GM23338 (cell line): ENCODE results near the gene ZNF780B. TPM values are rescaled to one million over a fixed set of nuclear protein-coding genes. Genes with fewer than 3 reads are reported as not detected.

ENCODE experiments used
- ATAC-seq: fragments of 200-7000 bp; cut with Tn5 transposase; 3 replicates; pipeline ENCODE4 v1.9.1; 2020
- DNase-seq: peaks from one replicate; pipeline ENCODE4 v3.0.0-alpha.2; 2015; ENCODE audit warnings: low spot score
- H2AFZ ChIP-seq: fragments of 200-600 bp; sonication (generic); 2 replicates; pipeline ENCODE4 v1.8.0; 2016; ENCODE audit warnings: antibody characterized with exemption, mild to moderate bottlenecking, moderate library complexity
- H3F3A ChIP-seq: fragments of 200-600 bp; sonication (generic); replicated peaks from 2 replicates; pipeline ENCODE4 v1.8.0; 2017; ENCODE audit warnings: antibody characterized with exemption, mixed run types, low read depth
- H3K27ac ChIP-seq: fragments of 200-600 bp; sonication (generic); 2 replicates; pipeline ENCODE4 v1.6.1; 2016; ENCODE audit warnings: low read depth
- H3K27me3 ChIP-seq: fragments of 200-600 bp; sonication (generic); 2 replicates; pipeline ENCODE4 v1.8.0; 2016; ENCODE audit warnings: mild to moderate bottlenecking, mixed run types, moderate library complexity; ENCODE audit not compliant: insufficient read depth
- H3K36me3 ChIP-seq: fragments of 200-600 bp; sonication (generic); 2 replicates; pipeline ENCODE4 v1.8.0; 2016; ENCODE audit warnings: mild to moderate bottlenecking; ENCODE audit not compliant: insufficient read depth
- H3K4me1 ChIP-seq: fragments of 200-600 bp; sonication (generic); 2 replicates; pipeline ENCODE4 v1.8.0; 2016; ENCODE audit warnings: mild to moderate bottlenecking, moderate library complexity; ENCODE audit not compliant: insufficient read depth
- H3K4me2 ChIP-seq: fragments of 200-600 bp; sonication (generic); 2 replicates; pipeline ENCODE4 v1.7.1; 2017; ENCODE audit warnings: mixed run types
- H3K4me3 ChIP-seq: fragments of 200-600 bp; sonication (generic); 2 replicates; pipeline ENCODE4 v1.6.1; 2016; ENCODE audit warnings: mixed run types
- H3K79me2 ChIP-seq: fragments of 200-600 bp; sonication (generic); replicated peaks from 2 replicates; pipeline ENCODE4 v1.8.0; 2017; ENCODE audit warnings: mild to moderate bottlenecking; ENCODE audit not compliant: insufficient read depth
- H3K9me2 ChIP-seq: fragments of 200-600 bp; sonication (generic); 2 replicates; pipeline ENCODE4 v1.8.0; 2017; ENCODE audit not compliant: insufficient read depth
- H4K20me1 ChIP-seq: fragments of 200-600 bp; sonication (generic); replicated peaks from 2 replicates; pipeline ENCODE4 v1.8.0; 2017; ENCODE audit warnings: mild to moderate bottlenecking; ENCODE audit not compliant: insufficient read depth
- H3K27ac Mint-ChIP-seq: 2 replicates; pipeline ENCODE4 v1.8.0; 2020; ENCODE audit warnings: inconsistent platforms, mild to moderate bottlenecking, moderate library complexity, mixed read lengths
- H3K27me3 Mint-ChIP-seq: 3 replicates; pipeline ENCODE4 v1.8.0; 2022; ENCODE audit warnings: low read depth, mild to moderate bottlenecking, moderate library complexity, mixed read lengths, inconsistent platforms; ENCODE audit not compliant: insufficient read depth, poor library complexity
- H3K36me3 Mint-ChIP-seq: 3 replicates; pipeline ENCODE4 v1.8.0; 2021; ENCODE audit warnings: low read depth, mild to moderate bottlenecking, inconsistent platforms, moderate library complexity, mixed read lengths
- H3K4me1 Mint-ChIP-seq: 3 replicates; pipeline ENCODE4 v1.8.0; 2020; ENCODE audit warnings: mild to moderate bottlenecking, inconsistent platforms, mixed read lengths
- H3K4me3 Mint-ChIP-seq: 3 replicates; pipeline ENCODE4 v1.8.0; 2021; ENCODE audit warnings: moderate library complexity, mild to moderate bottlenecking, inconsistent platforms, mixed read lengths
- H3K9me3 Mint-ChIP-seq: 3 replicates; pipeline ENCODE4 v1.8.0; 2020; ENCODE audit warnings: moderate library complexity, mild to moderate bottlenecking, inconsistent platforms, mixed read lengths
- CREB1 ChIP-seq: fragments of 250-450 bp; sonication (Bioruptor Pico); IDR thresholded peaks from 2 replicates; pipeline ENCODE4 v1.5.0; 2020; ENCODE audit warnings: low read depth, mild to moderate bottlenecking, moderate library complexity
- EZH2 ChIP-seq: fragments of 200-600 bp; sonication (generic); IDR thresholded peaks from one replicate; pipeline ENCODE4 v1.8.0; 2017; ENCODE audit warnings: antibody characterized with exemption, mild to moderate bottlenecking, low read depth; ENCODE audit not compliant: unreplicated experiment
- EZH2phosphoT487 ChIP-seq: fragments of 200-600 bp; sonication (generic); IDR thresholded peaks from one replicate; pipeline ENCODE4 v1.8.1; 2018; ENCODE audit warnings: antibody characterized with exemption; ENCODE audit not compliant: unreplicated experiment
- JUNB ChIP-seq: IDR thresholded peaks from one replicate; pipeline ENCODE4 v1.6.1; 2016; ENCODE audit warnings: antibody characterized with exemption; ENCODE audit not compliant: unreplicated experiment
- NANOG ChIP-seq: IDR thresholded peaks from 2 replicates; pipeline ENCODE4 v1.6.1; 2016; ENCODE audit warnings: antibody characterized with exemption, borderline replicate concordance
- POLR2AphosphoS5 ChIP-seq: IDR thresholded peaks from 2 replicates; pipeline ENCODE4 v1.6.1; 2016; ENCODE audit warnings: antibody characterized with exemption, low read depth
- STAT1 ChIP-seq: IDR thresholded peaks from one replicate; pipeline ENCODE4 v1.6.1; 2016; ENCODE audit warnings: antibody characterized with exemption; ENCODE audit not compliant: unreplicated experiment
- ZNF114 ChIP-seq: fragments of 250-450 bp; sonication (Bioruptor Pico); IDR thresholded peaks from 2 replicates; pipeline ENCODE4 v1.5.0; 2020; ENCODE audit warnings: mild to moderate bottlenecking, moderate library complexity
- ZNF331 ChIP-seq: fragments of 250-450 bp; sonication (Bioruptor Pico); IDR thresholded peaks from 2 replicates; pipeline ENCODE4 v1.5.0; 2020; ENCODE audit warnings: low read depth, mild to moderate bottlenecking, moderate library complexity
- polyA plus RNA-seq: library from polyadenylated mRNA; unstranded; fragments of >200 nt; fragmentation: Nextera tagmentation; extraction: Ambion mirVana; gene quantifications from 2 replicates; pipeline ENCODE4 v1.2.1, GENCODE V29; 2016
- total RNA-seq: library from RNA; depleted of rRNA; stranded (reverse); fragments of >200 nt; shearing (Covaris generic); gene quantifications from 2 replicates; pipeline ENCODE4 v1.2.3, GENCODE V29; 2014
- TF ChIP-seq, protein P1 (sequence below): IDR thresholded peaks from one replicate; pipeline ENCODE4 v1.6.1; 2018; ENCODE audit warnings: antibody characterized with exemption; ENCODE audit not compliant: unreplicated experiment
- TF ChIP-seq, protein P2 (sequence below): fragments of 250-450 bp; sonication (Bioruptor Pico); IDR thresholded peaks from 2 replicates; pipeline ENCODE4 v1.5.0; 2020; ENCODE audit warnings: mild to moderate bottlenecking, moderate library complexity
- TF ChIP-seq, protein P3 (sequence below): IDR thresholded peaks from 2 replicates; pipeline ENCODE4 v1.6.1; 2016; ENCODE audit warnings: antibody characterized with exemption
- TF ChIP-seq, protein P4 (sequence below), 2 experiments: fragments of 200-600 bp in 1 of 2; sonication (generic) in 1 of 2; conservative IDR thresholded peaks; 2 replicates each; pipeline versions ENCODE4 v1.5.1 to v1.6.1; 2016 to 2017; ENCODE audit warnings: antibody characterized with exemption in 2 of 2, low read depth in 2 of 2, mild to moderate bottlenecking in 2 of 2, moderate library complexity in 1 of 2

Gene ZNF780B
- total and polyA plus RNA-seq, 2 experiments from 2014 or later: 4.9 to 11.0 TPM

DNA sequence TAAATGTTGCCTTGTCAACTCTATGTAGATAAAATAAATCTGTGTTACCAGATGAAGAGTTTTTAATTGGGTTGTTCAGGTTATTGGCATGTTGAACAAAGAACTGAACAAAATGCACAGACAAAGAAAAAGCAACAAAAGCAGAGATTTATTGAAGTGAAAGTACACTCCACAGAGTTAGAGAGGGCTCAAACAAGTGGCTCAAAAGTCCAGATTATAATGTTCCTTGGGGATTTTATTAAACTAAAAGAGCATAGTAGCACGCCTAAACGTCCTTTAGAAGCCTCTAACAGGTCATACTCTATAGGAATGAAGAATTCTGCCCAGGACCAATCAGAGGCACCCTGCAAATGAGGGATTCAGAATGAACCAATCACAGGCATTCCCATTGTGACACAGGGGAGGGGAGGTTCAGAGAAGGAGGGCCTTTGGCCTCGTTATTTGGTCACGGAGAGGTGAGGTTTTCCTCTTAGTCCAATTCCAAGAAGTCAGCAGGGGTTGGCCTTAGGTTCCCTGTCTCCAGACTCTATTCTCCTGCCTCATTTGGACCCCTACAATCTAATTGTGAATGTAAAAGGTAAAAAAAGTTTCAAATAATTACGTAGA, 72.2 kb downstream of the ZNF780B start:
- peaks cover 4% of the 10 kb centered on the region for H4K20me1 ChIP-seq
- peaks cover 44% of the 10 kb centered on the region for H3K9me3 Mint-ChIP-seq
- no peak overlapping the region for H3K27ac ChIP-seq
- no peaks in the 10 kb centered on the region for H3K4me1 ChIP-seq
- no peak for TF ChIP-seq JUNB
- TF ChIP-seq STAT1: no peak
- no peak for TF ChIP-seq CREB1 (CRISPR knock-in tag)
- TF ChIP-seq, protein P1, sequence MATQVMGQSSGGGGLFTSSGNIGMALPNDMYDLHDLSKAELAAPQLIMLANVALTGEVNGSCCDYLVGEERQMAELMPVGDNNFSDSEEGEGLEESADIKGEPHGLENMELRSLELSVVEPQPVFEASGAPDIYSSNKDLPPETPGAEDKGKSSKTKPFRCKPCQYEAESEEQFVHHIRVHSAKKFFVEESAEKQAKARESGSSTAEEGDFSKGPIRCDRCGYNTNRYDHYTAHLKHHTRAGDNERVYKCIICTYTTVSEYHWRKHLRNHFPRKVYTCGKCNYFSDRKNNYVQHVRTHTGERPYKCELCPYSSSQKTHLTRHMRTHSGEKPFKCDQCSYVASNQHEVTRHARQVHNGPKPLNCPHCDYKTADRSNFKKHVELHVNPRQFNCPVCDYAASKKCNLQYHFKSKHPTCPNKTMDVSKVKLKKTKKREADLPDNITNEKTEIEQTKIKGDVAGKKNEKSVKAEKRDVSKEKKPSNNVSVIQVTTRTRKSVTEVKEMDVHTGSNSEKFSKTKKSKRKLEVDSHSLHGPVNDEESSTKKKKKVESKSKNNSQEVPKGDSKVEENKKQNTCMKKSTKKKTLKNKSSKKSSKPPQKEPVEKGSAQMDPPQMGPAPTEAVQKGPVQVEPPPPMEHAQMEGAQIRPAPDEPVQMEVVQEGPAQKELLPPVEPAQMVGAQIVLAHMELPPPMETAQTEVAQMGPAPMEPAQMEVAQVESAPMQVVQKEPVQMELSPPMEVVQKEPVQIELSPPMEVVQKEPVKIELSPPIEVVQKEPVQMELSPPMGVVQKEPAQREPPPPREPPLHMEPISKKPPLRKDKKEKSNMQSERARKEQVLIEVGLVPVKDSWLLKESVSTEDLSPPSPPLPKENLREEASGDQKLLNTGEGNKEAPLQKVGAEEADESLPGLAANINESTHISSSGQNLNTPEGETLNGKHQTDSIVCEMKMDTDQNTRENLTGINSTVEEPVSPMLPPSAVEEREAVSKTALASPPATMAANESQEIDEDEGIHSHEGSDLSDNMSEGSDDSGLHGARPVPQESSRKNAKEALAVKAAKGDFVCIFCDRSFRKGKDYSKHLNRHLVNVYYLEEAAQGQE: no peak
- TF ChIP-seq, protein P2, sequence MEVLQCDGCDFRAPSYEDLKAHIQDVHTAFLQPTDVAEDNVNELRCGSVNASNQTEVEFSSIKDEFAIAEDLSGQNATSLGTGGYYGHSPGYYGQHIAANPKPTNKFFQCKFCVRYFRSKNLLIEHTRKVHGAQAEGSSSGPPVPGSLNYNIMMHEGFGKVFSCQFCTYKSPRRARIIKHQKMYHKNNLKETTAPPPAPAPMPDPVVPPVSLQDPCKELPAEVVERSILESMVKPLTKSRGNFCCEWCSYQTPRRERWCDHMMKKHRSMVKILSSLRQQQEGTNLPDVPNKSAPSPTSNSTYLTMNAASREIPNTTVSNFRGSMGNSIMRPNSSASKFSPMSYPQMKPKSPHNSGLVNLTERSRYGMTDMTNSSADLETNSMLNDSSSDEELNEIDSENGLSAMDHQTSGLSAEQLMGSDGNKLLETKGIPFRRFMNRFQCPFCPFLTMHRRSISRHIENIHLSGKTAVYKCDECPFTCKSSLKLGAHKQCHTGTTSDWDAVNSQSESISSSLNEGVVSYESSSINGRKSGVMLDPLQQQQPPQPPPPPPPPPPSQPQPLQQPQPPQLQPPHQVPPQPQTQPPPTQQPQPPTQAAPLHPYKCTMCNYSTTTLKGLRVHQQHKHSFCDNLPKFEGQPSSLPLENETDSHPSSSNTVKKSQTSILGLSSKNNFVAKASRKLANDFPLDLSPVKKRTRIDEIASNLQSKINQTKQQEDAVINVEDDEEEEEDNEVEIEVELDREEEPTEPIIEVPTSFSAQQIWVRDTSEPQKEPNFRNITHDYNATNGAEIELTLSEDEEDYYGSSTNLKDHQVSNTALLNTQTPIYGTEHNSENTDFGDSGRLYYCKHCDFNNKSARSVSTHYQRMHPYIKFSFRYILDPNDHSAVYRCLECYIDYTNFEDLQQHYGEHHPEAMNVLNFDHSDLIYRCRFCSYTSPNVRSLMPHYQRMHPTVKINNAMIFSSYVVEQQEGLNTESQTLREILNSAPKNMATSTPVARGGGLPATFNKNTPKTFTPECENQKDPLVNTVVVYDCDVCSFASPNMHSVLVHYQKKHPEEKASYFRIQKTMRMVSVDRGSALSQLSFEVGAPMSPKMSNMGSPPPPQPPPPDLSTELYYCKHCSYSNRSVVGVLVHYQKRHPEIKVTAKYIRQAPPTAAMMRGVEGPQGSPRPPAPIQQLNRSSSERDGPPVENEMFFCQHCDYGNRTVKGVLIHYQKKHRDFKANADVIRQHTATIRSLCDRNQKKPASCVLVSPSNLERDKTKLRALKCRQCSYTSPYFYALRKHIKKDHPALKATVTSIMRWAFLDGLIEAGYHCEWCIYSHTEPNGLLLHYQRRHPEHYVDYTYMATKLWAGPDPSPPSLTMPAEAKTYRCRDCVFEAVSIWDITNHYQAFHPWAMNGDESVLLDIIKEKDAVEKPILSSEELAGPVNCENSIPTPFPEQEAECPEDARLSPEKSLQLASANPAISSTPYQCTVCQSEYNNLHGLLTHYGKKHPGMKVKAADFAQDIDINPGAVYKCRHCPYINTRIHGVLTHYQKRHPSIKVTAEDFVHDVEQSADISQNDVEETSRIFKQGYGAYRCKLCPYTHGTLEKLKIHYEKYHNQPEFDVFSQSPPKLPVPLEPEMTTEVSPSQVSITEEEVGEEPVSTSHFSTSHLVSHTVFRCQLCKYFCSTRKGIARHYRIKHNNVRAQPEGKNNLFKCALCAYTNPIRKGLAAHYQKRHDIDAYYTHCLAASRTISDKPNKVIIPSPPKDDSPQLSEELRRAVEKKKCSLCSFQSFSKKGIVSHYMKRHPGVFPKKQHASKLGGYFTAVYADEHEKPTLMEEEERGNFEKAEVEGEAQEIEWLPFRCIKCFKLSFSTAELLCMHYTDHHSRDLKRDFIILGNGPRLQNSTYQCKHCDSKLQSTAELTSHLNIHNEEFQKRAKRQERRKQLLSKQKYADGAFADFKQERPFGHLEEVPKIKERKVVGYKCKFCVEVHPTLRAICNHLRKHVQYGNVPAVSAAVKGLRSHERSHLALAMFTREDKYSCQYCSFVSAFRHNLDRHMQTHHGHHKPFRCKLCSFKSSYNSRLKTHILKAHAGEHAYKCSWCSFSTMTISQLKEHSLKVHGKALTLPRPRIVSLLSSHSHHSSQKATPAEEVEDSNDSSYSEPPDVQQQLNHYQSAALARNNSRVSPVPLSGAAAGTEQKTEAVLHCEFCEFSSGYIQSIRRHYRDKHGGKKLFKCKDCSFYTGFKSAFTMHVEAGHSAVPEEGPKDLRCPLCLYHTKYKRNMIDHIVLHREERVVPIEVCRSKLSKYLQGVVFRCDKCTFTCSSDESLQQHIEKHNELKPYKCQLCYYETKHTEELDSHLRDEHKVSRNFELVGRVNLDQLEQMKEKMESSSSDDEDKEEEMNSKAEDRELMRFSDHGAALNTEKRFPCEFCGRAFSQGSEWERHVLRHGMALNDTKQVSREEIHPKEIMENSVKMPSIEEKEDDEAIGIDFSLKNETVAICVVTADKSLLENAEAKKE: no peak
- no peak for TF ChIP-seq ZNF331 (CRISPR knock-in tag)
- TF ChIP-seq NANOG: no peak
- no peak for TF ChIP-seq POLR2AphosphoS5
- TF ChIP-seq EZH2phosphoT487: no peak
- TF ChIP-seq, protein P3, sequence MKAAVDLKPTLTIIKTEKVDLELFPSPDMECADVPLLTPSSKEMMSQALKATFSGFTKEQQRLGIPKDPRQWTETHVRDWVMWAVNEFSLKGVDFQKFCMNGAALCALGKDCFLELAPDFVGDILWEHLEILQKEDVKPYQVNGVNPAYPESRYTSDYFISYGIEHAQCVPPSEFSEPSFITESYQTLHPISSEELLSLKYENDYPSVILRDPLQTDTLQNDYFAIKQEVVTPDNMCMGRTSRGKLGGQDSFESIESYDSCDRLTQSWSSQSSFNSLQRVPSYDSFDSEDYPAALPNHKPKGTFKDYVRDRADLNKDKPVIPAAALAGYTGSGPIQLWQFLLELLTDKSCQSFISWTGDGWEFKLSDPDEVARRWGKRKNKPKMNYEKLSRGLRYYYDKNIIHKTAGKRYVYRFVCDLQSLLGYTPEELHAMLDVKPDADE: no peak
- no peak for TF ChIP-seq ZNF114 (CRISPR knock-in tag)
- TF ChIP-seq, protein P4, sequence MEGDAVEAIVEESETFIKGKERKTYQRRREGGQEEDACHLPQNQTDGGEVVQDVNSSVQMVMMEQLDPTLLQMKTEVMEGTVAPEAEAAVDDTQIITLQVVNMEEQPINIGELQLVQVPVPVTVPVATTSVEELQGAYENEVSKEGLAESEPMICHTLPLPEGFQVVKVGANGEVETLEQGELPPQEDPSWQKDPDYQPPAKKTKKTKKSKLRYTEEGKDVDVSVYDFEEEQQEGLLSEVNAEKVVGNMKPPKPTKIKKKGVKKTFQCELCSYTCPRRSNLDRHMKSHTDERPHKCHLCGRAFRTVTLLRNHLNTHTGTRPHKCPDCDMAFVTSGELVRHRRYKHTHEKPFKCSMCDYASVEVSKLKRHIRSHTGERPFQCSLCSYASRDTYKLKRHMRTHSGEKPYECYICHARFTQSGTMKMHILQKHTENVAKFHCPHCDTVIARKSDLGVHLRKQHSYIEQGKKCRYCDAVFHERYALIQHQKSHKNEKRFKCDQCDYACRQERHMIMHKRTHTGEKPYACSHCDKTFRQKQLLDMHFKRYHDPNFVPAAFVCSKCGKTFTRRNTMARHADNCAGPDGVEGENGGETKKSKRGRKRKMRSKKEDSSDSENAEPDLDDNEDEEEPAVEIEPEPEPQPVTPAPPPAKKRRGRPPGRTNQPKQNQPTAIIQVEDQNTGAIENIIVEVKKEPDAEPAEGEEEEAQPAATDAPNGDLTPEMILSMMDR (conservative IDR thresholded peaks at IDR 0.05; ENCODE audit: low read depth in 2 of 2): no peak
- no peak for TF ChIP-seq EZH2
- ATAC-seq (no peak), DNase-seq (no peak)
- H3K4me1 Mint-ChIP-seq: no peaks in the 10 kb centered on the region
- H3K4me2 ChIP-seq: no peak overlapping the region
- H3K4me3 ChIP-seq: no peak overlapping the region
- H2AFZ ChIP-seq: no peak overlapping the region
- peaks cover 12% of the 10 kb centered on the region for H3K36me3 ChIP-seq
- H3K4me3 Mint-ChIP-seq: no peak overlapping the region
- H3K79me2 ChIP-seq: peaks cover 53% of the 10 kb centered on the region
- H3K9me2 ChIP-seq: no peaks in the 10 kb centered on the region
- no peak overlapping the region for H3K27ac Mint-ChIP-seq
- H3K27me3 Mint-ChIP-seq: peaks cover 2% of the 10 kb centered on the region
- H3K27me3 ChIP-seq: no peaks in the 10 kb centered on the region
- peaks cover 84% of the 10 kb centered on the region for H3K36me3 Mint-ChIP-seq
- no peaks in the 10 kb centered on the region for H3F3A ChIP-seq
